ENCODE measurements around the gene NMB. TPM values are rescaled to one million over a fixed set of nuclear protein-coding genes. Genes with fewer than 3 reads are reported as not detected.

NMB gene
- total RNA-seq, 2 experiments from 2014 or later = 1.1 to 1.7 TPM

DNA sequence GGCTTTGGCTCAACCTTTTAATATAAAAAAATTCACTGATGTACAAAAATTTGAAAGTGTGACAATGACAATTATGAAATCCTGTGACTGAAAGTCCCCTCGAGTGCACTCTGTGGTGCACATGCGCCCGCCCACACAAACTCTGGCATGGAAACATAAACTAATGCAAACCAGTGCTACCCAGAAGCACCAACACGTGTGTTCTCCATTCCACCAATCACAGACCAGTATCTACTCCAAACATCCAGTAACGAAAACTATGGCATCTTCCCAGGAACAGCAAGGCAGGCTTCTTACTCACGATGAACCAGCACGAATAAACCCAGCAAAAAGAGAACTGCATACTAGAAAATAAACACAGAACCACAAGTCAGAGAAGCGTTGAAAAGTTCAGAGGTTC is 11.7 kb upstream of the NMB start:
- Mint-ChIP-seq H3K4me3 (no peak overlapping the region), H3K4me1 (peaks cover 5% of the 10 kb centered on the region), H3K9me3 (no peaks in the 10 kb centered on the region), H3K36me3 (peaks cover 32% of the 10 kb centered on the region), H3K27ac (no peak overlapping the region), H3K27me3 (no peaks in the 10 kb centered on the region)
- ATAC-seq (ENCODE audit: low read depth) (no peak), DNase-seq (no peak)
- POLR2A ChIA-PET = interaction anchor here (0.8 kb wide), 1 partner anchor 66 kb away, joined by 3 read pairs; no protein-coding TSS in a partner anchor

DNA sequence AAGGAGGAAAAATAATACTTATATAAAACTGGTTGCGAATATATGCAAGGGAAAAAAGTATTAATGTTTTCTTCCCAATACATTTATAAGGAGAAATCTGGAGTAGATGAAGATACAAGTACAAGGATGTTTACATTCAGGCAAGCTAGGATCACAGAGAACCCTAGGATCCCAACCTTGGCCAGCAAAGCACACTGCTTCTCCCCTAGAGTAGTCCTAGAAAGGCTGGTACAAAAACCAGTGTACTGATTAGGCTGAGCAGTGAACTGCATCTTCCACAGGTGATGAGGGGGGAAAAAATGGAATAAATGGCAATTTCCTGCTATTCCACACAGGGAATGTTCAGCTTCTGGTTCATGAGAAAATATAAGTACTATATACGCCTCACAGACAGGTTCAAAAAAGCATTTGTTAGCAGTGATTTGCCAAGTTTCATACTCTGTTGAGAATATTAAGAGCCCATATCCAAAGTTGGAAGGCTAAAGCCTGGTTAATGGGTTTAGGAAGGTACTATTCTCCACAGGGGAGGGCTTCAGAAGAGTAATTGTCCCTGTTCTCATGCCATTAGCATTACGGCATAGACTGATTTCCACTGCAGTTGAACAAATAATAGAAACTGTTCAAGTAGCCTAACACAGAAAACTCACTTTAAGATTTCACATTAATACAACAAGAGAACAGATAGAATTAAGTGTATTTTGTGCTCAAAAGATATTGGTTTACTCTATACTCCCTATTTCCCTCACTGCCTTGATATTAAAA is 10.4 kb upstream of the NMB start:
- POLR2A ChIA-PET = interaction anchor here (0.6 kb wide), 1 partner anchor 24 kb away, joined by 3 read pairs; no protein-coding TSS in a partner anchor
- H3K27me3 Mint-ChIP-seq = no peaks in the 10 kb centered on the region
- no peak for DNase-seq
- H3K9me3 Mint-ChIP-seq = no peaks in the 10 kb centered on the region
- peaks cover 5% of the 10 kb centered on the region for H3K4me1 Mint-ChIP-seq
- no peak for ATAC-seq (ENCODE audit: low read depth)
- H3K27ac Mint-ChIP-seq = no peak overlapping the region
- H3K36me3 Mint-ChIP-seq = peaks cover 29% of the 10 kb centered on the region
- H3K4me3 Mint-ChIP-seq = no peak overlapping the region

DNA sequence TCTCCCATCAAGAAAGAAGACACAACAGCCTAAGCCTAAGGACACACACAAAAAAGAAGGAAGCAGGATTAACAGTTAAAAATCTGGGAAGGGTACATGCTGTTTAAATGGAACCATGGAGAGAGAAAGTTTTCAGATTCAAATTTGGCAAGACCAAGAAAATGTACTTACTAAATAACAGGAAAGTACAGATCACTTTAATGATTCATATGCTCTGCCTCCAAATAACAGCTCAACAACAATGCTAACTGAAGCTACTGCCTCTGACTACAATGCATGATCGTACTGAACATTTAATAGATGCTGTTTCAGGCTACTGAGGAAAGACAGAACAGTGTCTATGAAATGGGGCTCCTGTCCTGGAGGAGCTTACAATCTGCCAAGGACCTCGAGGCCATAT is 8.4 kb upstream of the NMB start:
- peak overlapping the region; percentile 40 for H3K27ac Mint-ChIP-seq
- H3K27me3 Mint-ChIP-seq = no peaks in the 10 kb centered on the region
- DNase-seq (no peak), ATAC-seq (ENCODE audit: low read depth) (no peak)
- no peaks in the 10 kb centered on the region for H3K9me3 Mint-ChIP-seq
- peaks cover 2% of the 10 kb centered on the region for H3K4me1 Mint-ChIP-seq
- H3K4me3 Mint-ChIP-seq = no peak overlapping the region
- POLR2A ChIA-PET = interaction anchor here (0.9 kb wide), 1 partner anchor 51 kb away, joined by 6 read pairs; no protein-coding TSS in a partner anchor
- H3K36me3 Mint-ChIP-seq = peaks cover 28% of the 10 kb centered on the region

DNA sequence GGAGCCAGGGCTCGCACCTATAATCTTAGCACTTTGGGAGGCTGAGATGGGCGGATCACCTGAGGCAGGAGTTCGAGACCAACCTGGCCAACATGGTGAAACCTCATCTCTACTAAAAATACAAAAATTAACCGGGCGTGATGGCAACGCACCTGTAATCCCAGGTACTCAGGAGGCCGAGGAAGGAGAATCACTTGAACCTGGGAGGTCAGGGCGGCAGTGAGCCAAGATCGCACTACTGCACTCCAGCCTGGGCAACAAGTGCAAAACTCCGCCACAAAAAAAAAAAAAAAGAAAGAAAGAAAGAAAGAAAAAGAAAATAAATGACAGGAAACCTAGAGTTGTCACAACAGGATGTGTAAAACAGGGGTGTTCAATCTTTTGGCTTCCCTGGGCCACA is 3.0 kb upstream of the NMB start:
- H3K36me3 Mint-ChIP-seq = peaks cover 11% of the 10 kb centered on the region
- no peak for DNase-seq
- H3K27me3 Mint-ChIP-seq = no peaks in the 10 kb centered on the region

DNA sequence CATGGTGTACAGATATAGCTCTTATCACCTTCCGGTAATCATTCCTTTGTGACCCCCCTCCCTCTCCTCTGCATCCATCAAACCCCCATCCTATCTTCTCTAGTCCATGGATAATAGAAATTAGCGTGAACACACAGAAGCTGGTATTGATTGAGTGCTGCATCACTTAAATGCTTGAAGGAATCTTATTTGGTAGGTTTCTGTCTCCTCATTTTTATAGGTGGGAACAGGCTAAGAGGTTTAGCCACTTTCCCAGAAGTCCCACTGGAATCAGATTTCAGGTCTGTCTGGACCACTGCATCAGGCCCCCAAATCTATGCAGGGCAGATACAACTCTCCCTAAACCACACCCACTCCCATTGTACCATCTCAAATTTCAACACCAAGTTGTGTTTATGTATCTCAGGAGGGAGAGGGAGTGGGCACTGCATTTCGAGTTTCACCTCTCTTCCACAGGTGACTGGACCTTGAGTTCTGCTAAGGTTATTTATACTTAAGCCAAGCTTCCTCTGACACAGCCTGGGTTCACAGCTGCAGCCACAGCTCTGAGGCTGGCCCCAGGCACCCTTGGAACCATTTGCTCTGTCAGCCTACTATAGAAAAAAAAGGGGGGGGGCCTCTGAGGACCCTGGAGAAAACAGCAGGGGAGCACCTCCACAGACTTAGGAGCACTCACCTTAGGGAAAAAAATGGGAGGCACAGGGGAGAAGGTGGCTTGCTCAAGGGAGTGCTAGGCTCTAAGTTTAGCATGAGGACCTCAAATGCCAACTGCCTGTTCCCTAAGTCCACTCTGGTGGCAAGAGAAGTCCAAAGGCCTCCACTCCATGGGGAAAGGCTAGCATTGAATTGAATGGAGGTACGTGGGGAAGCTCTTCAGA is 2.1 kb upstream of the NMB start:
- POLR2A ChIA-PET = interaction anchor here (1.0 to 2.0 kb wide), 2 partner anchors 11 to 75 kb away, joined by 4 to 17 read pairs; no protein-coding TSS in a partner anchor
- Mint-ChIP-seq H3K36me3 (peaks cover 7% of the 10 kb centered on the region), H3K4me1 (peaks cover 8% of the 10 kb centered on the region), H3K27me3 (no peaks in the 10 kb centered on the region), H3K4me3 (no peak overlapping the region), H3K9me3 (no peaks in the 10 kb centered on the region), H3K27ac (no peak overlapping the region)
- ATAC-seq (ENCODE audit: low read depth) (no peak), DNase-seq (no peak)

More for the DNA sequence above, 3.0 kb upstream of the NMB start:
- Mint-ChIP-seq H3K27ac (no peak overlapping the region), H3K4me3 (no peak overlapping the region), H3K4me1 (peaks cover 8% of the 10 kb centered on the region), H3K9me3 (no peaks in the 10 kb centered on the region)
- POLR2A ChIA-PET = interaction anchor here (0.7 to 1.0 kb wide), 3 partner anchors 10 to 1710 kb away, joined by 3 to 4 read pairs (median 4); no protein-coding TSS in a partner anchor
- ATAC-seq (ENCODE audit: low read depth) = no peak

DNA sequence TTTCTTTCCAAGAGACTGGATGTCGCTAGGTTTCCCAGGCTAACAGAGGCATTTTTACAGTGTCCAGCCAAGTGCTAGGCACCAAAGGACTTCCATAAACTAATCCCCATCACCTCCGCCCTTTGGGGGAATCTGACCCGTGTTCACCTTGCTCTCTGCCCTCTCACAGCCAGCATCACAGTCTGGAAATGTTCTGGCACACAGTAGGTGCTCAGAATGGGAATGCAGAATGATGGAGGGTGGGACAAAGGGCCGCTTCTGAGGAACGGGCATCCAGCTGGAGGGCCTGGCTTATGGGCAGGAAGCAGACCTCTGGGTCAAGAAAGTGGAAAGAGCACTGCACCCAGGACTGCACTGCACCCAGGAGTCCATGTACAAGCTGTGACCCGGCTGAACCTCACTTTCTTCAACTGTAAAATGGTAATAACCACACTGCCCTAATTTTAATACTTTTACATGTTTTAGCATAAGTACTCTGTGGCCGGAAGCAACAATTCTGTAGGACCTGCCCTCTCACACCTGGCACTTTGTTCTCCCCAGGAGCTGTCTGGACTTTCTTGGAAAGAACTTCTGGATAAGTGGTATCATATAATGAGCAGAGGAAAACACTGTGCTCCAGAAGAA is 901 bp upstream of the NMB start:
- Mint-ChIP-seq H3K9me3 (no peaks in the 10 kb centered on the region), H3K4me1 (peaks cover 12% of the 10 kb centered on the region), H3K36me3 (peaks cover 4% of the 10 kb centered on the region), H3K4me3 (peak overlapping the region; percentile 75), H3K27me3 (no peaks in the 10 kb centered on the region), H3K27ac (peak overlapping the region; percentile 73)
- DNase-seq (no peak), ATAC-seq (ENCODE audit: low read depth) (no peak)
- POLR2A ChIA-PET = interaction anchor here (0.9 to 2.0 kb wide), 5 partner anchors 27 to 89 kb away, joined by 3 to 17 read pairs (median 4); partner anchors contain the start of gene SEC11A

DNA sequence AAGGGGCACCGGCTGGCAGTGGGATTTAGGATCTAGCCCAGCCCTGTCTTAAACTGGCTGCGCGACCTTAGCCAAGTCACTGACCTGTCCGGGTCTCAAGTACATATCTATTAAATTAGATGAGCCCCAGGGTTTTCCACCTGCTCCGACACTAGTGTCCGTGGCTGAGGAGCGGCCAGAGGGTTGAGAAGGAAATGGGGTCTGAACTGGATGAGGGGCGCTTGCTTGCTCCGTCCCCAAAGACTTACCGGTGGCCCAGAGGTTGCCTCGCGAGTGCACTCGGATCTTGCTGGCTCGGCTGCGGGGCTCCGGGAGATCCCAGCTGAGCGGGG is 285 bp downstream of the NMB start:
- no peaks in the 10 kb centered on the region for H3K27me3 Mint-ChIP-seq
- peak overlapping the region; percentile 45 for H3K27ac Mint-ChIP-seq
- H3K36me3 Mint-ChIP-seq = peaks cover 4% of the 10 kb centered on the region
- no peaks in the 10 kb centered on the region for H3K9me3 Mint-ChIP-seq
- peak overlapping the region; percentile 80 for H3K4me3 Mint-ChIP-seq
- POLR2A ChIA-PET = interaction anchor here (1.7 kb wide), 1 partner anchor 58 kb away, joined by 10 read pairs; the partner anchor contains the start of gene SEC11A
- ATAC-seq (ENCODE audit: low read depth) (no peak), DNase-seq (no peak)
- peaks cover 17% of the 10 kb centered on the region for H3K4me1 Mint-ChIP-seq

DNA sequence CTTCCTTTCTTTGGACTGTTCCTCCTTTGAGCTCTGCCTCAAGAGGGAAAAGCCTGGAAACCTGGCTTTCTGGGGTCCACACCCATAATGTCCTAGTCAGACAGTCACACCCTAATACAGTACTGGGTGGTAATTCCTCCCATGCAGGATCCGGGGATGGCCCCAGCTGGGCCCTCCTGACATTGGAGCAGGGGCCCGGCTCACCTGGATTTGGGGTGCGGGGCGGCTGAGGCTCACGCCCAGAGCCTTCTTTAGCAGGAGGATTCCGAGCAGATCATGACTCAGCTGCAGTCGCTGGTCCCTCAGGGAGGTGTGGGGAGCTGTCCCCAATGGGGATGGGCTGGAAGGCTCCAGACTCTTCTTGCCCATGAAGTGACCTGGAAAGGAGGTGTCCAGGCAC is 1.0 kb downstream of the NMB start:
- Mint-ChIP-seq H3K27ac (peak overlapping the region; percentile 45), H3K9me3 (no peaks in the 10 kb centered on the region), H3K36me3 (peaks cover 8% of the 10 kb centered on the region), H3K4me3 (peak overlapping the region; percentile 80), H3K27me3 (no peaks in the 10 kb centered on the region), H3K4me1 (peaks cover 22% of the 10 kb centered on the region)
- ATAC-seq (ENCODE audit: low read depth) = no peak
- no peak for DNase-seq
- POLR2A ChIA-PET = interaction anchor here (1.7 to 2.3 kb wide), 2 partner anchors 78 to 91 kb away, joined by 5 to 8 read pairs; no protein-coding TSS in a partner anchor

DNA sequence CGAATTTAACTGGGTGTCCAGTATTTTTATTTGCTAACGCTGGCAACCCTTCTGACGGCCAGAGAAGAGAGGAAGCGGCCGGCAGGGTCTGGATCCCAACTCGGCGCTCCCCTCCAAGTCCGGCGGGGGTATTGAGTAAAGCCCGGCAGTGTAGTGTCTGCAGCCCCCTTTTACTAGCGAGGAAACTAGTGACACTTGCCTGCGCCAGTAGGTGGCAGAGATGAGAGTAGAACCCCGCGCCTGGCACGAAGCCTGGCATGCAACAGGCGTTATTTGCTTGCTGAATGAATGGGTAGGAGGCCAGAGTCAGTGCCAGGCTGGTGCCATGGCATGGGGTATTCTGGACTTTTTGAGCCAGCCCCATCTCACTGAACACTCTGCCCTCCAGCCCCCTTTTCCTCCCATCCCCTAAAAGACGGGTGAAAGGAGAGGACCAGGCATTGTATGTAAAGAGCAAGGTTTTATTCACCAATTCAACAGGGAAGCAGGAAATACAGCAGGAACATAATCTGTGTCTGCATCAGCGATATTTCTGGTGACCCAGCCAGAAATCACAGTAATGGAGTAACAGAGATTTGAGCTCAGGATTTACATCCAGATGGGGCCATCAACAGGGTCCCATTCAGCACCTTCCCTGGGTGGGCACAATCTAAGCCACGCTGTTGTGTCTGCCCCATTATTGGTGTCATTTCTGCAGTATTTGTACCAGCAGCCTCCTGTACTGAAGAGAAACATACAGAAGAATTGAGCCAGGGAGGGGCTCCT is 3.1 kb downstream of the NMB start:
- peaks cover 24% of the 10 kb centered on the region for H3K4me1 Mint-ChIP-seq
- H3K27ac Mint-ChIP-seq = peak overlapping the region; percentile 94
- no peaks in the 10 kb centered on the region for H3K9me3 Mint-ChIP-seq
- ATAC-seq (ENCODE audit: low read depth) (peak; percentile 32), DNase-seq (peak; percentile 73)
- peaks cover 12% of the 10 kb centered on the region for H3K36me3 Mint-ChIP-seq
- POLR2A ChIA-PET = interaction anchor here (0.6 to 3.3 kb wide), 16 partner anchors 17 to 446 kb away, joined by 3 to 15 read pairs (median 5); partner anchors contain the start of gene SEC11A
- H3K4me3 Mint-ChIP-seq = peak overlapping the region; percentile 100
- H3K27me3 Mint-ChIP-seq = no peaks in the 10 kb centered on the region

DNA sequence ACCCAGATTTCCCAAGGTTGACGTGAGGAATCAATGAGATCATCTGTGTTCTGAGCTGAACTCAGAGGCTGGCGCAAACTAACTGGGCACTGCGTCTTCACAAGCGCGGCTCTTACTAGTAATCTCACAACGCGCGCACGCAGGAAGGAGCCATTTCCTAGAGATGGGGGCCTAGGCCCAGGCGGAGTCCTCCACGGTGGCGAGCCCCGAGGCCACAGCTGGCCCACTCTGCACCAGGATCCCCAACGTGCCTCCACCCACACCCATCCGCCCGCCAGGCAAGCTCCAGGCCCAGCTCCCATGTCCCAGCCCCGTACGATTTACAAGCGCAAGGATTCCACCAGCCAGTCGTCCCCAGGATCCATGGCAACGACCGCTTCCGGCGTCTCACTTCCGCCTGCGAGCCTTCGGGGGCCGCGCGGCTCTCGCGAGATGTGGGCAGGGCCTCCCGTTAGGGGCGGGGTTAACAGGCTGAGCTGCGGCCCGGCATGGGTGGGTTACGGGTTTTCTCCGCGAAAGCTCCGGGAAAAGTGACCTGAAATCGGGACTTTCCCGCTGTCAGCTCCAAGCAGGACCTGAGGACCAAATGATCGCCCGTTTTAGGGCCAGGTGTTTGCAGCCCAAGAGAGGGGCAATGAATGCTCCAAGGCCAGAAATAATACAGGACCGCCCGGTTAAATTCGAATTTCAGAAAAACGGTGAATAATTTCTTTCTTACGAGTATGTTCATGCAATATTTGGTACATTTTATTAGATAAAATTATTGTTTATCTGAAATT is 3.9 kb downstream of the NMB start, which contains the start of gene WDR73:
TSS of gene WDR73 (minus strand) at position 374 of the 779 bp plus-strand sequence. CDS start at position 365, 9 bp downstream.
- H3K27ac Mint-ChIP-seq = peak within 1 kb of the TSS; percentile 94
- POLR2A ChIA-PET = interaction anchor here (0.6 to 3.3 kb wide), 12 partner anchors 17 to 447 kb away, joined by 3 to 15 read pairs (median 6); partner anchors contain the start of gene SEC11A
- peak within 1 kb of the TSS; percentile 100 for H3K4me3 Mint-ChIP-seq
- DNase-seq (peak; percentile 99), ATAC-seq (ENCODE audit: low read depth) (peak; percentile 70)
- H3K36me3 Mint-ChIP-seq = peaks cover 13% of the 10 kb centered on the region
- peaks cover 24% of the 10 kb centered on the region for H3K4me1 Mint-ChIP-seq
- no peaks in the 10 kb centered on the region for H3K9me3 Mint-ChIP-seq
- no peaks in the 10 kb centered on the region for H3K27me3 Mint-ChIP-seq

DNA sequence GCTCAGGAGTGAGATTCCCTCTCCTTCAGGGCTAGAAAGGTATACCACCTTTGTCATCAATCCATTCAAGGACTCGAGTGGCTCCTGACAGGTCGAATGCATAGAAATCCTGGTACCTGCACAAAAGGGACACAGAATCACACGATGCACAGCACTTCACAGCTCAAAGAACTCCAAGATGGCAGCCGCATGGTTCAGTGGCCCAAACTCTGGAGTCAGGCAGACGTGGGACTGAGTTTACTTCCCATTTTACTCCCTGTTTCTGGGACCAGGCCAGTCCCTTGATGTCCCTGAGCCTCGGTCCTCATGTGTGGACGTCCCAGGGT is 4.5 kb downstream of the NMB start:
- Mint-ChIP-seq H3K36me3 (peaks cover 16% of the 10 kb centered on the region), H3K4me1 (peaks cover 27% of the 10 kb centered on the region), H3K27me3 (no peaks in the 10 kb centered on the region), H3K9me3 (no peaks in the 10 kb centered on the region), H3K27ac (peak overlapping the region; percentile 94), H3K4me3 (peak overlapping the region; percentile 100)
- ATAC-seq (ENCODE audit: low read depth) = no peak
- DNase-seq = no peak
- POLR2A ChIA-PET = interaction anchor here (1.0 to 3.3 kb wide), 10 partner anchors 16 to 447 kb away, joined by 3 to 15 read pairs (median 6); partner anchors contain the start of gene SEC11A
